ENCODE results near the gene SGTB. TPM values are rescaled to one million over a fixed set of nuclear protein-coding genes. Genes with fewer than 3 reads are reported as not detected.

Gene SGTB
- total and polyA plus RNA-seq, 2 of the 8 experiments (the other 6 are each of a cell fraction or from before 2014, with no cell fraction given), result 2.2 to 18.7 TPM

- Histone ChIP-seq H3K18ac (ENCODE audit: extremely low read depth, low read length) (no peak overlapping the region), H2BK120ac (replicated peaks; ENCODE audit: low read depth, low read length) (no peak overlapping the region), H2BK15ac (ENCODE audit: low read length) (no peak overlapping the region), H2BK5ac (ENCODE audit: low read depth, low read length) (no peak overlapping the region), H3K4me3 (ENCODE audit: extremely low read depth in 1 of 4, insufficient read depth in 2 of 4, low read depth in 3 of 4, low read length in 4 of 4) (no peak overlapping the region), H3K4ac (replicated peaks; ENCODE audit: insufficient read length, low read depth, low read length) (no peak overlapping the region), H3K36me3 (ENCODE audit: control insufficient read depth in 2 of 4, insufficient read depth in 4 of 4, low read length in 3 of 4) (no peaks in the 10 kb centered on the region), H3K23ac (ENCODE audit: insufficient read length) (no peak overlapping the region), H3K79me2 (ENCODE audit: control insufficient read depth in 1 of 2, insufficient read depth in 2 of 2, low read length in 2 of 2) (peaks cover 20 to 97% of the 10 kb centered on the region in 2 experiments), H3K27ac (ENCODE audit: low read depth, low read length) (no peak overlapping the region), H3K4me2 (ENCODE audit: insufficient read depth in 1 of 2, low read depth in 2 of 2, low read length in 2 of 2) (no peak overlapping the region), H4K8ac (ENCODE audit: extremely low read depth, insufficient read depth, low read length) (no peak overlapping the region), H3K27me3 (replicated peaks in 1 of 4; ENCODE audit: control insufficient read depth in 3 of 4, extremely low read depth in 1 of 4, insufficient read depth in 3 of 4, low read length in 3 of 4) (peaks cover 0 to 1% (median 0%) of the 10 kb centered on the region in 4 experiments; a peak in 1 of 7 replicates), H2AK5ac (ENCODE audit: low read depth, low read length) (no peak overlapping the region), H4K20me1 (replicated peaks in 1 of 2; ENCODE audit: control insufficient read depth in 1 of 2, insufficient read depth in 2 of 2, low read length in 2 of 2) (peaks cover 6 to 7% of the 10 kb centered on the region in 2 experiments), H3K9me3 (ENCODE audit: insufficient read depth in 2 of 2, low read depth in 1 of 2, low read length in 1 of 2) (no peaks in the 10 kb centered on the region), H3K79me1 (ENCODE audit: low read depth, low read length) (0 out of 2 replicates have a peak, but pooled peaks cover 2% of the 10 kb centered on the region), H4K5ac (ENCODE audit: insufficient read length, low read depth, low read length) (no peak overlapping the region), H4K91ac (replicated peaks; ENCODE audit: insufficient read length, low read length) (no peak overlapping the region), H3K14ac (ENCODE audit: insufficient read length) (no peak overlapping the region), H2BK20ac (ENCODE audit: low read length) (no peak overlapping the region), H3K9ac (replicated peaks in 1 of 4; ENCODE audit: extremely low read depth in 1 of 4, low read depth in 3 of 4, low read length in 3 of 4) (no peak overlapping the region), H2AFZ (ENCODE audit: low read length) (no peak overlapping the region), H3K4me1 (replicated peaks in 1 of 4; ENCODE audit: control insufficient read depth in 3 of 4, insufficient read depth in 4 of 4, low read length in 3 of 4) (no peaks in the 10 kb centered on the region), H3K23me2 (ENCODE audit: low read depth, low read length) (no peaks in the 10 kb centered on the region), H3K56ac (replicated peaks; ENCODE audit: insufficient read length, low read depth, low read length) (no peak overlapping the region), H2BK12ac (ENCODE audit: low read depth, low read length) (no peak overlapping the region)
- no peak for DNase-seq (ENCODE audit: low read depth in 1 of 2, low spot score in 2 of 2)
- FAIRE-seq, result no peak
- POLR2A ChIA-PET (ENCODE audit: partially characterized antibody), result no interaction called here
- CTCF ChIA-PET (ENCODE audit: partially characterized antibody), result no interaction called here
- no peak for TF ChIP-seq MAX (IDR thresholded peaks at IDR 0.05)
- TF ChIP-seq EGR1 (IDR thresholded peaks at IDR 0.05; ENCODE audit: borderline replicate concordance, low read depth, low read length), result no peak
- TF ChIP-seq FOSL1 (IDR thresholded peaks at IDR 0.05; ENCODE audit: insufficient read depth, low read depth, low read length), result no peak
- TF ChIP-seq SIRT6 (IDR thresholded peaks at IDR 0.05; ENCODE audit: low read length), result no peak
- TF ChIP-seq KDM5A (IDR thresholded peaks at IDR 0.05; ENCODE audit: low read length), result no peak
- TF ChIP-seq CEBPB (IDR thresholded peaks at IDR 0.05; ENCODE audit: low read depth, low read length), result no peak
- TF ChIP-seq RFX5 (IDR thresholded peaks at IDR 0.05; ENCODE audit: borderline replicate concordance, low read depth, low read length), result no peak
- no peak for TF ChIP-seq EP300 (IDR thresholded peaks at IDR 0.05; ENCODE audit: borderline replicate concordance in 1 of 2, low read depth in 2 of 2, low read length in 2 of 2)
- TF ChIP-seq CHD1 (IDR thresholded peaks at IDR 0.05; ENCODE audit: low read depth, low read length), result no peak
- no peak for TF ChIP-seq NRF1 (IDR thresholded peaks at IDR 0.05; ENCODE audit: low read depth, low read length)
- no peak for TF ChIP-seq CBX8 (IDR thresholded peaks at IDR 0.05; ENCODE audit: borderline replicate concordance, low read depth, low read length)
- no peak for TF ChIP-seq GTF2F1 (IDR thresholded peaks at IDR 0.05; ENCODE audit: borderline replicate concordance, low read depth, low read length)
- TF ChIP-seq YY1 (IDR thresholded peaks at IDR 0.05; ENCODE audit: low read depth, low read length), result no peak
- TF ChIP-seq ATF2 (IDR thresholded peaks at IDR 0.05; ENCODE audit: low read length), result no peak
These were observed 17.3 kb upstream of the SGTB start for GRCh38 chr5:65739162-65739561.
